Gastroesophageal sphincter (tissue), 3 donors: Measurements from ENCODE around the gene RAB6C.

Source experiments
- CTCF ChIP-seq, 4 experiments: fragments of 200-600 bp in 2 of 4; fragments of 450-650 bp in 2 of 4; sonication (generic) in 1 of 4; IDR thresholded peaks; one replicate each; pipeline ENCODE4 v1.5.1; 2017 to 2019; ENCODE audit warnings: antibody characterized with exemption in 4 of 4, mild to moderate bottlenecking in 2 of 4, moderate library complexity in 2 of 4
- EP300 ChIP-seq: sonication (generic); formaldehyde crosslinking; IDR thresholded peaks from one replicate; pipeline ENCODE4 v1.6.1; 2017; ENCODE audit warnings: antibody characterized with exemption, mild to moderate bottlenecking
- POLR2A ChIP-seq, 2 donors: fragments of 450-650 bp; IDR thresholded peaks; one replicate each; pipeline ENCODE4 v1.6.1; 2017; ENCODE audit warnings: antibody characterized with exemption in 2 of 2, mild to moderate bottlenecking in 2 of 2, moderate library complexity in 1 of 2
- POLR2AphosphoS5 ChIP-seq: sonication (generic); formaldehyde crosslinking; IDR thresholded peaks from one replicate; pipeline ENCODE4 v1.6.1; 2017; ENCODE audit warnings: antibody characterized with exemption

GRCh38 chr2:129945557-129945956, 33.9 kb upstream of the RAB6C start:
- TF ChIP-seq POLR2A (IDR thresholded peaks at IDR 0.05) (no peak), CTCF (IDR thresholded peaks at IDR 0.05) (no peak), POLR2AphosphoS5 (no peak), EP300 (no peak)
